Measurements from ENCODE around the gene ANKRD16.

Gene ANKRD16

GRCh38 chr10:5895365-5895764, 5.7 kb upstream of the ANKRD16 start:
- no peak for DNase-seq
- peaks cover 5% of the 10 kb centered on the region for H3K36me3 ChIP-seq (ENCODE audit: control insufficient read depth, insufficient read depth, low read length)
- no peak overlapping the region for H3K4me3 ChIP-seq (ENCODE audit: insufficient read depth, low read depth, low read length, poor library complexity, severe bottlenecking)
- no peaks in the 10 kb centered on the region for H3K27me3 ChIP-seq (replicated peaks; ENCODE audit: control insufficient read depth, insufficient read depth, low read length, poor library complexity, severe bottlenecking)
- no peak overlapping the region for H3K27ac ChIP-seq (ENCODE audit: insufficient read depth, low read length, poor library complexity, severe bottlenecking)
- H3K9me3 ChIP-seq (ENCODE audit: control insufficient read depth, low read length), result no peaks in the 10 kb centered on the region
- H3K4me1 ChIP-seq (ENCODE audit: control insufficient read depth, insufficient read depth, low read length, poor library complexity, severe bottlenecking), result peaks cover 6% of the 10 kb centered on the region

GRCh38 chr10:5894873-5895272, 5.2 kb upstream of the ANKRD16 start:
- H3K36me3 ChIP-seq (ENCODE audit: control insufficient read depth, insufficient read depth, low read length), result no peaks in the 10 kb centered on the region

GRCh38 chr10:5894403-5894802, 4.7 kb upstream of the ANKRD16 start:
- H3K27ac ChIP-seq (ENCODE audit: insufficient read depth, low read length, poor library complexity, severe bottlenecking), result no peak overlapping the region

More at GRCh38 chr10:5894873-5895272, 5.2 kb upstream of the ANKRD16 start:
- H3K9me3 ChIP-seq (ENCODE audit: control insufficient read depth, low read length), result no peaks in the 10 kb centered on the region
- peaks cover 6% of the 10 kb centered on the region for H3K4me1 ChIP-seq (ENCODE audit: control insufficient read depth, insufficient read depth, low read length, poor library complexity, severe bottlenecking)
- H3K4me3 ChIP-seq (ENCODE audit: insufficient read depth, low read depth, low read length, poor library complexity, severe bottlenecking), result no peak overlapping the region
- H3K27ac ChIP-seq (ENCODE audit: insufficient read depth, low read length, poor library complexity, severe bottlenecking), result no peak overlapping the region
- H3K27me3 ChIP-seq (replicated peaks; ENCODE audit: control insufficient read depth, insufficient read depth, low read length, poor library complexity, severe bottlenecking), result no peaks in the 10 kb centered on the region
- no peak for DNase-seq

GRCh38 chr10:5893321-5893720, 3.6 kb upstream of the ANKRD16 start:
- Histone ChIP-seq H3K27ac (ENCODE audit: insufficient read depth, low read length, poor library complexity, severe bottlenecking) (no peak overlapping the region), H3K36me3 (ENCODE audit: control insufficient read depth, insufficient read depth, low read length) (no peaks in the 10 kb centered on the region), H3K9me3 (ENCODE audit: control insufficient read depth, low read length) (no peaks in the 10 kb centered on the region), H3K4me1 (ENCODE audit: control insufficient read depth, insufficient read depth, low read length, poor library complexity, severe bottlenecking) (peaks cover 12% of the 10 kb centered on the region), H3K4me3 (ENCODE audit: insufficient read depth, low read depth, low read length, poor library complexity, severe bottlenecking) (no peak overlapping the region), H3K27me3 (replicated peaks; ENCODE audit: control insufficient read depth, insufficient read depth, low read length, poor library complexity, severe bottlenecking) (no peaks in the 10 kb centered on the region)
- no peak for DNase-seq

More at GRCh38 chr10:5894403-5894802, 4.7 kb upstream of the ANKRD16 start:
- no peak for DNase-seq
- Histone ChIP-seq H3K4me3 (ENCODE audit: insufficient read depth, low read depth, low read length, poor library complexity, severe bottlenecking) (no peak overlapping the region), H3K9me3 (ENCODE audit: control insufficient read depth, low read length) (no peaks in the 10 kb centered on the region), H3K4me1 (ENCODE audit: control insufficient read depth, insufficient read depth, low read length, poor library complexity, severe bottlenecking) (peaks cover 6% of the 10 kb centered on the region), H3K27me3 (replicated peaks; ENCODE audit: control insufficient read depth, insufficient read depth, low read length, poor library complexity, severe bottlenecking) (no peaks in the 10 kb centered on the region), H3K36me3 (ENCODE audit: control insufficient read depth, insufficient read depth, low read length) (no peaks in the 10 kb centered on the region)

- no peak overlapping the region for H3K4me3 ChIP-seq (ENCODE audit: insufficient read depth, low read depth, low read length, poor library complexity, severe bottlenecking)
- no peak for DNase-seq
- H3K27ac ChIP-seq (ENCODE audit: insufficient read depth, low read length, poor library complexity, severe bottlenecking), result no peak overlapping the region
- H3K9me3 ChIP-seq (ENCODE audit: control insufficient read depth, low read length), result no peaks in the 10 kb centered on the region
- peaks cover 12% of the 10 kb centered on the region for H3K4me1 ChIP-seq (ENCODE audit: control insufficient read depth, insufficient read depth, low read length, poor library complexity, severe bottlenecking)
- H3K27me3 ChIP-seq (replicated peaks; ENCODE audit: control insufficient read depth, insufficient read depth, low read length, poor library complexity, severe bottlenecking), result no peaks in the 10 kb centered on the region
- no peaks in the 10 kb centered on the region for H3K36me3 ChIP-seq (ENCODE audit: control insufficient read depth, insufficient read depth, low read length)
These were observed 2.3 kb upstream of the ANKRD16 start for GRCh38 chr10:5892007-5892406.

GRCh38 chr10:5891009-5891408, 1.3 kb upstream of the ANKRD16 start:
- Histone ChIP-seq H3K4me3 (ENCODE audit: insufficient read depth, low read depth, low read length, poor library complexity, severe bottlenecking) (peak overlapping the region; percentile 84), H3K27ac (ENCODE audit: insufficient read depth, low read length, poor library complexity, severe bottlenecking) (peak overlapping the region; percentile 76), H3K36me3 (ENCODE audit: control insufficient read depth, insufficient read depth, low read length) (peaks cover 3% of the 10 kb centered on the region), H3K9me3 (ENCODE audit: control insufficient read depth, low read length) (no peaks in the 10 kb centered on the region), H3K27me3 (replicated peaks; ENCODE audit: control insufficient read depth, insufficient read depth, low read length, poor library complexity, severe bottlenecking) (no peaks in the 10 kb centered on the region), H3K4me1 (ENCODE audit: control insufficient read depth, insufficient read depth, low read length, poor library complexity, severe bottlenecking) (peaks cover 12% of the 10 kb centered on the region)
- DNase-seq, result no peak

GRCh38 chr10:5890452-5890915, 791 bp upstream of the ANKRD16 start:
- no peak for DNase-seq
- Histone ChIP-seq H3K4me1 (ENCODE audit: control insufficient read depth, insufficient read depth, low read length, poor library complexity, severe bottlenecking) (peaks cover 12% of the 10 kb centered on the region), H3K27ac (ENCODE audit: insufficient read depth, low read length, poor library complexity, severe bottlenecking) (peak overlapping the region; percentile 76), H3K27me3 (replicated peaks; ENCODE audit: control insufficient read depth, insufficient read depth, low read length, poor library complexity, severe bottlenecking) (no peaks in the 10 kb centered on the region), H3K36me3 (ENCODE audit: control insufficient read depth, insufficient read depth, low read length) (peaks cover 7% of the 10 kb centered on the region), H3K4me3 (ENCODE audit: insufficient read depth, low read depth, low read length, poor library complexity, severe bottlenecking) (peak overlapping the region; percentile 84), H3K9me3 (ENCODE audit: control insufficient read depth, low read length) (no peaks in the 10 kb centered on the region)

GRCh38 chr10:5888843-5889623, 660 bp downstream of the ANKRD16 start:
- DNase-seq, result peak in 2 of 3 donors; percentile 2 to 23
- Histone ChIP-seq H3K9me3 (ENCODE audit: control insufficient read depth, low read length) (no peaks in the 10 kb centered on the region), H3K27me3 (replicated peaks; ENCODE audit: control insufficient read depth, insufficient read depth, low read length, poor library complexity, severe bottlenecking) (no peaks in the 10 kb centered on the region), H3K4me1 (ENCODE audit: control insufficient read depth, insufficient read depth, low read length, poor library complexity, severe bottlenecking) (peaks cover 12% of the 10 kb centered on the region), H3K4me3 (ENCODE audit: insufficient read depth, low read depth, low read length, poor library complexity, severe bottlenecking) (peak overlapping the region; percentile 84), H3K27ac (ENCODE audit: insufficient read depth, low read length, poor library complexity, severe bottlenecking) (peak overlapping the region; percentile 76), H3K36me3 (ENCODE audit: control insufficient read depth, insufficient read depth, low read length) (peaks cover 9% of the 10 kb centered on the region)

- Histone ChIP-seq H3K27ac (ENCODE audit: insufficient read depth, low read length, poor library complexity, severe bottlenecking) (no peak overlapping the region), H3K9me3 (ENCODE audit: control insufficient read depth, low read length) (no peaks in the 10 kb centered on the region), H3K36me3 (ENCODE audit: control insufficient read depth, insufficient read depth, low read length) (peaks cover 9% of the 10 kb centered on the region), H3K27me3 (replicated peaks; ENCODE audit: control insufficient read depth, insufficient read depth, low read length, poor library complexity, severe bottlenecking) (no peaks in the 10 kb centered on the region), H3K4me3 (ENCODE audit: insufficient read depth, low read depth, low read length, poor library complexity, severe bottlenecking) (peak overlapping the region; percentile 56), H3K4me1 (ENCODE audit: control insufficient read depth, insufficient read depth, low read length, poor library complexity, severe bottlenecking) (peaks cover 12% of the 10 kb centered on the region)
- no peak for DNase-seq
These were observed 1.3 kb downstream of the ANKRD16 start for GRCh38 chr10:5888351-5888750.

- Histone ChIP-seq H3K27me3 (replicated peaks; ENCODE audit: control insufficient read depth, insufficient read depth, low read length, poor library complexity, severe bottlenecking) (no peaks in the 10 kb centered on the region), H3K4me1 (ENCODE audit: control insufficient read depth, insufficient read depth, low read length, poor library complexity, severe bottlenecking) (peaks cover 12% of the 10 kb centered on the region), H3K9me3 (ENCODE audit: control insufficient read depth, low read length) (no peaks in the 10 kb centered on the region), H3K36me3 (ENCODE audit: control insufficient read depth, insufficient read depth, low read length) (peaks cover 12% of the 10 kb centered on the region), H3K27ac (ENCODE audit: insufficient read depth, low read length, poor library complexity, severe bottlenecking) (no peak overlapping the region), H3K4me3 (ENCODE audit: insufficient read depth, low read depth, low read length, poor library complexity, severe bottlenecking) (no peak overlapping the region)
- no peak for DNase-seq
These were observed 2.1 kb downstream of the ANKRD16 start for GRCh38 chr10:5887641-5888040.
